ENCODE measurements around the gene FAM149B1.

FAM149B1 gene

DNA sequence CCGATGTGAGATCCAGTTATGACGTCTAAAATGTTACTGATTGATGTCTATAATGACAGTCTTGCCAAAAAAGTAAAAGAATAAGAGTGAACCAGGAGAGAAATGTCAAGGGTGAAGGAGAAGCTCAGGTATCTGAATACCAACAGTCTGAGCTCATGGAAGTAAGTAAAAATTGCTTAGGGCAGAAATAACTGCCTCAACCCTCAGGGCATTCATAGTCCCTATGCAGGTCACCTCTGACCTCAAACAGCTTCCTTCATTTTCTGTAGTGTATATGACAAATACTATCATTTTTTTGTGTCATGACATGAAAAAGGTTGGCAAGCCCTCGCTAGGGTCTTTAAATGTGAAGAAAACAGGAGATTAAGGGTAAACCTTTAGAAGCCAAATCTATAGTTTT lies 125.5 kb downstream of the FAM149B1 start:
- DNase-seq: no peak
